Thymus (tissue), 11 donors: ENCODE results near the gene SLC13A3. TPM values are rescaled to one million over a fixed set of nuclear protein-coding genes. Genes with fewer than 3 reads are reported as not detected.

Experiments used
- DNase-seq, 9 donors: peaks; one replicate each; pipeline ENCODE4 v3.0.0-alpha.2; 2013; ENCODE audit warnings: low spot score in 9 of 9, low read depth in 6 of 9, missing footprints in 1 of 9
- H3K27ac ChIP-seq, 2 donors: one replicate each; pipeline ENCODE4 v1.5.1; 2013; ENCODE audit warnings: control low read depth in 1 of 2, low read depth in 1 of 2, low read length in 1 of 2, mild to moderate bottlenecking in 1 of 2, moderate library complexity in 1 of 2
- H3K27me3 ChIP-seq, 2 donors: one replicate each; pipeline ENCODE4 v1.5.1; 2013; ENCODE audit warnings: low read length in 1 of 2; ENCODE audit not compliant: control insufficient read depth in 2 of 2, insufficient read depth in 1 of 2
- H3K36me3 ChIP-seq, 2 donors: one replicate each; pipeline ENCODE4 v1.5.1; 2013; ENCODE audit warnings: low read length in 1 of 2, mild to moderate bottlenecking in 1 of 2, moderate library complexity in 1 of 2; ENCODE audit not compliant: control insufficient read depth in 2 of 2, insufficient read depth in 2 of 2
- H3K4me1 ChIP-seq, 2 donors: one replicate each; pipeline ENCODE4 v1.5.1; 2013; ENCODE audit warnings: low read length in 2 of 2; ENCODE audit not compliant: control insufficient read depth in 2 of 2, insufficient read depth in 2 of 2
- H3K4me3 ChIP-seq, 2 donors: one replicate each; pipeline ENCODE4 v1.5.1; 2013; ENCODE audit warnings: low read length in 2 of 2, control low read depth in 1 of 2, mild to moderate bottlenecking in 1 of 2
- H3K9me3 ChIP-seq, 2 donors: one replicate each; pipeline ENCODE4 v1.5.1; 2013; ENCODE audit warnings: low read length in 1 of 2, mild to moderate bottlenecking in 1 of 2; ENCODE audit not compliant: control insufficient read depth in 2 of 2, insufficient read depth in 1 of 2
- WGBS: extraction: QIAGEN DNeasy Blood & Tissue Kit; methylation state at CpG from one replicate; pipeline ENCODE4 v1.1.7; 2013; 5-methylcytosine and 5-hydroxymethylcytosine counted together
- polyA plus RNA-seq: library from polyadenylated mRNA; stranded (reverse); fragments of 200-250 nt; gene quantifications from one replicate; pipeline ENCODE4 v1.2.3, GENCODE V29; 2013
- total RNA-seq: library from RNA; stranded (reverse); fragments of 120-200 nt; gene quantifications from one replicate; pipeline ENCODE4 v1.2.4, GENCODE V29; 2013
- donor health status: healthy.

The SLC13A3 gene
- total and polyA plus RNA-seq, 2 donors: 1.4 to 1.9 TPM

- no peak for DNase-seq
- Histone ChIP-seq H3K27ac (no peak overlapping the region), H3K9me3 (peaks cover 0 to 5% of the 10 kb centered on the region in 2 donors), H3K36me3 (no peaks in the 10 kb centered on the region), H3K27me3 (no peaks in the 10 kb centered on the region), H3K4me1 (no peaks in the 10 kb centered on the region), H3K4me3 (no peak overlapping the region)
- WGBS: 97% methylated on average over 5 of the region's 5 CpGs
Observed at GRCh38 chr20:46672543-46673148, 21.4 kb upstream of the SLC13A3 start.

- no peak for DNase-seq
- 96% methylated on average over 3 of the region's 3 CpGs for WGBS
- Histone ChIP-seq H3K4me1 (no peaks in the 10 kb centered on the region), H3K27ac (no peak overlapping the region), H3K27me3 (no peaks in the 10 kb centered on the region), H3K4me3 (no peak overlapping the region), H3K36me3 (no peaks in the 10 kb centered on the region), H3K9me3 (peaks cover 0 to 5% of the 10 kb centered on the region in 2 donors)
Observed at GRCh38 chr20:46671866-46672542, 20.7 kb upstream of the SLC13A3 start.

GRCh38 chr20:46670585-46671584, 19.6 kb upstream of the SLC13A3 start:
- Histone ChIP-seq H3K27ac (no peak overlapping the region), H3K36me3 (no peaks in the 10 kb centered on the region), H3K4me3 (no peak overlapping the region), H3K27me3 (no peaks in the 10 kb centered on the region), H3K4me1 (no peaks in the 10 kb centered on the region), H3K9me3 (peaks cover 0 to 5% of the 10 kb centered on the region in 2 donors)
- WGBS: 96% methylated on average over 3 of the region's 3 CpGs
- no peak for DNase-seq

GRCh38 chr20:46670228-46670584, 18.9 kb upstream of the SLC13A3 start:
- no peak overlapping the region for H3K4me3 ChIP-seq
- H3K9me3 ChIP-seq: peaks cover 0 to 5% of the 10 kb centered on the region in 2 donors
- no peak for DNase-seq
- H3K27me3 ChIP-seq: no peaks in the 10 kb centered on the region
- no peaks in the 10 kb centered on the region for H3K36me3 ChIP-seq
- WGBS: 80% methylated on average over 2 of the region's 2 CpGs
- H3K4me1 ChIP-seq: no peaks in the 10 kb centered on the region
- H3K27ac ChIP-seq: no peak overlapping the region

- peaks cover 0 to 5% of the 10 kb centered on the region in 2 donors for H3K9me3 ChIP-seq
- no peak overlapping the region for H3K27ac ChIP-seq
- 96% methylated on average over 6 of the region's 6 CpGs for WGBS
- H3K36me3 ChIP-seq: no peaks in the 10 kb centered on the region
- H3K4me3 ChIP-seq: no peak overlapping the region
- H3K4me1 ChIP-seq: no peaks in the 10 kb centered on the region
- no peak for DNase-seq
- no peaks in the 10 kb centered on the region for H3K27me3 ChIP-seq
Observed at GRCh38 chr20:46666818-46667515, 15.7 kb upstream of the SLC13A3 start.

- H3K27me3 ChIP-seq: no peaks in the 10 kb centered on the region
- no peaks in the 10 kb centered on the region for H3K36me3 ChIP-seq
- no peak overlapping the region for H3K4me3 ChIP-seq
- H3K27ac ChIP-seq: no peak overlapping the region
- DNase-seq: no peak
- no peaks in the 10 kb centered on the region for H3K4me1 ChIP-seq
- peaks cover 0 to 5% of the 10 kb centered on the region in 2 donors for H3K9me3 ChIP-seq
- 96% methylated on average over 3 of the region's 3 CpGs for WGBS
Observed at GRCh38 chr20:46666306-46666705, 15.0 kb upstream of the SLC13A3 start.

GRCh38 chr20:46665602-46666001, 14.3 kb upstream of the SLC13A3 start:
- H3K27ac ChIP-seq: no peak overlapping the region
- no peaks in the 10 kb centered on the region for H3K4me1 ChIP-seq
- no peaks in the 10 kb centered on the region for H3K36me3 ChIP-seq
- H3K27me3 ChIP-seq: no peaks in the 10 kb centered on the region
- H3K9me3 ChIP-seq: peaks cover 0 to 5% of the 10 kb centered on the region in 2 donors
- WGBS: 96% methylated on average over 3 of the region's 3 CpGs
- no peak overlapping the region for H3K4me3 ChIP-seq
- no peak for DNase-seq

GRCh38 chr20:46663531-46663930, 12.3 kb upstream of the SLC13A3 start:
- 98% methylated on average over 3 of the region's 3 CpGs for WGBS
- H3K4me1 ChIP-seq: no peaks in the 10 kb centered on the region

More at GRCh38 chr20:46663531-46663930, 12.3 kb upstream of the SLC13A3 start:
- H3K4me3 ChIP-seq: no peak overlapping the region
- H3K36me3 ChIP-seq: no peaks in the 10 kb centered on the region
- DNase-seq: no peak
- H3K27ac ChIP-seq: no peak overlapping the region
- no peaks in the 10 kb centered on the region for H3K9me3 ChIP-seq
- no peaks in the 10 kb centered on the region for H3K27me3 ChIP-seq
